ENCODE results near the gene IRF2BP1.

- TF ChIP-seq CTCF (IDR thresholded peaks at IDR 0.05): no peak
- TF ChIP-seq POLR2A (IDR thresholded peaks at IDR 0.05; ENCODE audit: low read depth): no peak
- TF ChIP-seq POLR2AphosphoS5 (IDR thresholded peaks at IDR 0.05): no peak
Measured at GRCh38 chr19:45918721-45919120, 32.8 kb upstream of the IRF2BP1 start.

Measured in esophagus muscularis mucosa (tissue), 3 donors.